GM23338 (cell line): ENCODE results near the gene ATP10B.

Experiments
- CREB1 ChIP-seq: fragments of 250-450 bp; sonication (Bioruptor Pico); IDR thresholded peaks from 2 replicates; pipeline ENCODE4 v1.5.0; 2020; ENCODE audit warnings: low read depth, mild to moderate bottlenecking, moderate library complexity
- CTCF ChIP-seq, 2 experiments: fragments of 200-600 bp in 1 of 2; sonication (generic) in 1 of 2; conservative IDR thresholded peaks; 2 replicates each; pipeline versions ENCODE4 v1.5.1 to v1.6.1; 2016 to 2017; ENCODE audit warnings: antibody characterized with exemption in 2 of 2, low read depth in 2 of 2, mild to moderate bottlenecking in 2 of 2, moderate library complexity in 1 of 2
- ETS1 ChIP-seq: IDR thresholded peaks from 2 replicates; pipeline ENCODE4 v1.6.1; 2016; ENCODE audit warnings: antibody characterized with exemption
- EZH2 ChIP-seq: fragments of 200-600 bp; sonication (generic); IDR thresholded peaks from one replicate; pipeline ENCODE4 v1.8.0; 2017; ENCODE audit warnings: antibody characterized with exemption, mild to moderate bottlenecking, low read depth; ENCODE audit not compliant: unreplicated experiment
- EZH2phosphoT487 ChIP-seq: fragments of 200-600 bp; sonication (generic); IDR thresholded peaks from one replicate; pipeline ENCODE4 v1.8.1; 2018; ENCODE audit warnings: antibody characterized with exemption; ENCODE audit not compliant: unreplicated experiment
- JUNB ChIP-seq: IDR thresholded peaks from one replicate; pipeline ENCODE4 v1.6.1; 2016; ENCODE audit warnings: antibody characterized with exemption; ENCODE audit not compliant: unreplicated experiment
- NANOG ChIP-seq: IDR thresholded peaks from 2 replicates; pipeline ENCODE4 v1.6.1; 2016; ENCODE audit warnings: antibody characterized with exemption, borderline replicate concordance
- POLR2AphosphoS5 ChIP-seq: IDR thresholded peaks from 2 replicates; pipeline ENCODE4 v1.6.1; 2016; ENCODE audit warnings: antibody characterized with exemption, low read depth
- REST ChIP-seq: IDR thresholded peaks from one replicate; pipeline ENCODE4 v1.6.1; 2018; ENCODE audit warnings: antibody characterized with exemption; ENCODE audit not compliant: unreplicated experiment
- STAT1 ChIP-seq: IDR thresholded peaks from one replicate; pipeline ENCODE4 v1.6.1; 2016; ENCODE audit warnings: antibody characterized with exemption; ENCODE audit not compliant: unreplicated experiment

- TF ChIP-seq CTCF (conservative IDR thresholded peaks at IDR 0.05; ENCODE audit: low read depth in 2 of 2), result no peak
- no peak for TF ChIP-seq POLR2AphosphoS5
- no peak for TF ChIP-seq EZH2
- TF ChIP-seq EZH2phosphoT487, result no peak
- no peak for TF ChIP-seq ETS1
- TF ChIP-seq JUNB, result no peak
- no peak for TF ChIP-seq CREB1 (CRISPR knock-in tag)
- TF ChIP-seq REST, result no peak
- no peak for TF ChIP-seq NANOG
- no peak for TF ChIP-seq STAT1
Measured at GRCh38 chr5:160760008-160760407, 92.0 kb downstream of the ATP10B start.
